ENCODE data around the gene NDST3.
"Not testable (repeated sequence)": the region's sequence is repeated elsewhere in the genome, so short reads cannot be mapped to it uniquely, and the experiment has no call there.

Gene NDST3

DNA sequence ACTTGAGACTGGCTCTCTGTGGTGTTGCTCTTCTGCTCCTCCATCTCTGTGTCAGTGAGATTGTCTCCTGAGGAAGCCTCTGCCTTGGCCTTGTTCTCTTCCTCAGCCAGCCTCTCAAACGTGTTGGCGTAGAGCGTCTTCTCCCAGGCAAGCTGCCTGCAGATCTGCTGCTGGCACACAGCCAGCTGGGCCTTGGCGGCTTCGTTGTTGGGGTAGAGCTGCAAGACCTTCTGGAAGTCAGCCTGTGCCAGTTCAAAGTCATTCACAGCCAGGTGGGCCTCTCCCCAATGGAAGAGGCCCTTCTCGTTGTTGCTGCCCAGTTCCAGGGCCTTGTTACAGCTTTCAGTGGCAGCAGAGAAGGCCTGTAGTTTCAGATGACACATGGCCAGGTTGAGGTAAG lies 159.1 kb downstream of the NDST3 start:
- DNase-seq: no peak

GRCh38 chr4:118206627-118207026 lies 172.3 kb downstream of the NDST3 start:
- no peak for DNase-seq

- no peak for DNase-seq
Observed at GRCh38 chr4:118213101-118213500, 178.8 kb downstream of the NDST3 start.

DNA sequence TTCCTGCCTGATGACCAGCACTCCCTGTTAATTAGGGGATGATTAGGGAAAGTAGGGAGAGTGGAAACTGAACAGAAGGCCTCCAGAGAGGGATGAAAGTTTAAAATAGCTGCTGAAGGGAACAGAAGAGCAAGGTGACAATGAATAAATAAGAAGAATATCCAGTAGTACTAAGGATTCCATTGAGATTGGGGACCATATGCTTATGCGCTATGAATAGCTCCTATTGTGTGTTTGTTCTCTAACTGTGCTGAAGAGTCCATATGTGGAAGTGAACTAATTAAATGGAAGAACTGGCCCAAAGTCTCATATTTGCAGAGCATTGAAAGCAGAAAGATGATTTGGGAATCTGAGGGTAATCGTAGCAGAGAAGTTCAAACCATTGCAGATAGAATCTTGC lies 181.5 kb downstream of the NDST3 start:
- no peak for DNase-seq

GRCh38 chr4:118221227-118221800 lies 187.0 kb downstream of the NDST3 start:
- DNase-seq: no peak

DNA sequence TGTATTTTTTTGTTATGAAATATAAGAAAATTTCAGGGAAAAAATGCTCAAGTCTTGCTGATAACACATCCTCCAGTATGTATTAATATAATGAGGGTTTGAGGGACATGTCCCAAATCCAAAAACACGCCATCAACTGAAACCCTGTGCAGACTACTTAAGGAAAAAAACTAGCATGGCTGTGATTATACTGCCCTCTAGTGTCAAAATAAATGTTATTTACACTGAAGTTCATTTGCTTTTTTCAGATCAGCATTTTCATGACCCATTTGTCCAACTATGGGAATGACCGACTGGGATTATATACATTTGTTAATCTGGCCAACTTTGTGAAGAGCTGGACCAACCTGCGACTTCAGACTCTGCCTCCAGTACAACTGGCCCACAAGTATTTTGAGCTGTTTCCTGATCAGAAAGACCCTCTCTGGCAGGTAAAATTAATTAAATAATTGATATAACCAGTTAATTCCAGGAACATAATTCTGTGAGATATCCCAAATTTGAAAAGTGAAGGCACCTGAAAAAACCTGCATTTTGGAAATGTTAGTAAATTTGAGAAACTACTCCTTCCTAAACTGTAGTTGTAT lies 190.1 kb downstream of the NDST3 start:
- peak; percentile 0 for DNase-seq

DNA sequence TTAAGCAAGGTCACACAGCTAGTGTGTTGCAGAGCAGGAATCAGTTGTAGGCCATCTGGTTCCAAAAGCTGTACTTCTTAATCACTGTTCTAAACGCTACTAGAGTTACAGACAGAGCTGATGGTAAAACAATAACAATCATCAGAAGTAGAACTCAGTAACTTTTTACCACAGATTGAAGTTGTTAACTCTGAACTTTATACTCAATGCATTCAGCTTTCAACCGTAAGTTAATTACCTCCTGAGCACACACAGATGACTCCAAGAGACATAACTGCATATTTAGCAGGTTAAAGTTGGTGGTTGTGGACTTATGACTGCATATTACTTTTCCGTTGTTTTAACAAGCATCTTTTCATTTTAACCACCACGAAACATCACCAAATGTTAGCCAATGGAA lies 191.2 kb downstream of the NDST3 start:
- DNase-seq: no peak

DNA sequence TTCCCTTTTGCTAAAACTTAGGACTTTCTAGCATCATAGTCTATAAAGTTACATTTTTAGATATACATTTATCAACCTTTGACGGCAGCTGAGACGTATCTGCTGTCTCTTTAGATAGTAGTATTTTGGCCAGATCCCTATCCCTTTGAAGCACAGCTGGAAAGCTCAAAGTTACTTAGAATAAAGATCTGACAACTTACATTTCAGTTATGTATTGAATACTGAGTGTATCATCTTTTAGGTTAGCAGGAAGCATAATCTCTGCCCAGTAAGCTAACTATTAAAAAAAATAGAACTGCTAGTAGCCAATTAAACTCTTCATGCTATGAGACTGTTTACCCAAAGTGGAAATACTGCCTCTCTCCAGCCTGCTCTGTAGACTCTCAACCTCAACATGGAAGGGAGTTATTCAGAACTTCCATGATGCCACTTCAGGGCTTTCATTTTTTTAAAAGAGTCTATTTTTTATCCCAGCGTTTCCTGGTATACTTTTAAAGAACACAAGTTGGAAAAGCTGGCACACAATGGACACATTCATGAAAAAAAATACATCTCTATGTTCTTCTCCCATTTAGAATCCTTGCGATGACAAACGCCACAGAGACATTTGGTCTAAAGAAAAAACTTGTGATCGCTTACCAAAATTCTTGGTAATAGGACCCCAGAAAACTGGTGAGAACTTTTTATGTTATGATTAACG lies 192.2 kb downstream of the NDST3 start:
- no peak for DNase-seq

DNA sequence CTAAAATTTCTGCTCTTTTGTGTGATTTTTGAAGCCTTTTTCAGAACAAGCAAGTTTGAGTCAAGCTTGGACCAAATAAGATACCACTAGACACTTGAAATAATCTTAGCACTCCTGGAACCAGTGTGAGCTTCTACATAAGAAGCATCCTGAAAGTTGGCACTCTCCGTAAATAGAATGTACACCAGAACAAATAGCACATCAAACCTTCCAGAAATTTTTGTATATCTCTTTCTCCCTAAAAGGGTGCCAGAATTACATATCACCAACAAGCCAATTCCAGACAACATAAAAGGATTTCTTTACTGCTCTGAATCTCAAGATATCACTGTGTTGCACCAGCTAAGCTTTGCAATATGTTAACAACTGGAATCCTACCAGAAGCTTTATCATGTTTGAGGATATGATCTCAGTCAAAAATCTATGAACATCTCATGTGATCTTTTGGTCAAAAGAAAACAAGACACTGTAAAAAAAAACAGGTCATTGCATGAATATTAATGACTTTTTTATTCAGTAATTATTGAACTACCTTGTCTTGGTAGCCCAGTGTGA lies 201.4 kb downstream of the NDST3 start:
- DNase-seq: no peak

- no peak for DNase-seq
Observed at GRCh38 chr4:118237531-118237930, 203.2 kb downstream of the NDST3 start.

DNA sequence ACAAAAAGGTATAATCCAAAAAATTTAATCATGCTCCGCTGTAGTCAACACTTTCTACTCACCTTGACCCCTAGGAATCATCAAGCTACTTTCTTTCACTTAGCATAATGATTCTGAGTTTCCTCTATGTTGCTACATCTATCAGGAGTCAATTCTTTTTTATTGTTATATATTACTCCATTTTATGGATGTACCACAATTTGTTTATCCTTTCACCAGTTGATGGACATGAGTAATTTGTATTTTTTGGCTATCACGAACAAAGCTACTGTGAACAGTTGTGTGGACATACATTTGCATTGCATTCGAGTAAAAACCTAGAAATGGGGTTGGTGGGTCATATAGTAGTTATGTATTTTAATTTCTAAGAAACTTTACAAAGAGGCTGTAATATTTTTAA lies 215.6 kb downstream of the NDST3 start:
- no peak for DNase-seq

- no peak for DNase-seq
Observed at GRCh38 chr4:118254368-118254767, 220.1 kb downstream of the NDST3 start.

DNA sequence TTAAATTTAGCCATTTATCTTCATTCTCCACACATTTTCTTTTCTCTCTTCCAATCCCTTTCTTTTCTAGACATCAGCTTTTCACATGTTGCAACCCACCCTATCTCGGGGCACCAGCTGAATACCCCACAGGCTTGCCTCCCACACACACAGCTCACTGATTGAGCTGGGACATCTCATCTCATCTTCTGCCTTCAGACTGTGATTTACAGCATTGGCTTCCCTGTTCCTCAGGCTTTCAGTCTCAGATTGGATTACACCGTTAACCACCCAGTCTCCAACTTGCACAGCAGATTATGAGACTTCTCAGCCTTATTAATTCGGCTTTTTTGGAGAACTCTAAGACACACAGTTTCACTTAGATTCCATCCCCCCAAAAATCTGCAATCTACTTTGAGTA lies 224.8 kb downstream of the NDST3 start:
- no peak for DNase-seq

DNA sequence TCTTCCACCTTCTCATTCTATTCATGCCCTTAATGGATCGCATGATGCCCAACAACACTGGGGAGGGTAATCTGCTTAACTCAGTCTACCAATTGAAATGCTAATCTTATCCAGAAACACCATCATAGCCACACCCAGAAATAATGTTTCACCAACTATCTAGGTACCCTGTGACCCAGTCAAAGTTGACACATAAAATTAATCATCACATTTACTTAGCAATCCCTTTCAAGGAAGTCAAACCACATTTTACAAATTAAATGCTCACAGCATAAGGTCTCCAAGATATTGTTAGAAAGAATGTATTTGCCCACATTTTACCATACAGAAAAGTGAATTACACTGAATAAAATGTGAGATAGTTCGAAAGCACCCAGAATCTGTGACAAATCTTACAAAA lies 226.0 kb downstream of the NDST3 start:
- DNase-seq: no peak

DNA sequence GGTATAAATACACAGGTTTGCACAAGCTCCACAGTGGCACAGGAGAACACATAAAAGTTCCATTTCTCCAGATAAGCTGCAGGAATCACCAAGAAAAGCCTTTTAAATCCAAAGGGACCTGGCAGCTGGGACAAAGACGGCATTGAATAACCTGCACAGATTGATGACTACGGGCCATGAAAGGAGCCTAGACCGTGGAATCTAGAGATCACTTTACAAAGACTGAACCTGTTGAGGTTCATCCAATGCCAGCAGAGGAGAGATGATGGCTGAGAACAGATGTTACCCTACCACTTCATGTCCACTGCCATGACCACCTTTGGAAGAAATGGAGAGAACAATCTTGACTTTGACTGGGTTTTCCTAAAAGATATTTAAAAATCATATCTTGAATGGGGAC lies 229.8 kb downstream of the NDST3 start:
- DNase-seq: no peak

DNA sequence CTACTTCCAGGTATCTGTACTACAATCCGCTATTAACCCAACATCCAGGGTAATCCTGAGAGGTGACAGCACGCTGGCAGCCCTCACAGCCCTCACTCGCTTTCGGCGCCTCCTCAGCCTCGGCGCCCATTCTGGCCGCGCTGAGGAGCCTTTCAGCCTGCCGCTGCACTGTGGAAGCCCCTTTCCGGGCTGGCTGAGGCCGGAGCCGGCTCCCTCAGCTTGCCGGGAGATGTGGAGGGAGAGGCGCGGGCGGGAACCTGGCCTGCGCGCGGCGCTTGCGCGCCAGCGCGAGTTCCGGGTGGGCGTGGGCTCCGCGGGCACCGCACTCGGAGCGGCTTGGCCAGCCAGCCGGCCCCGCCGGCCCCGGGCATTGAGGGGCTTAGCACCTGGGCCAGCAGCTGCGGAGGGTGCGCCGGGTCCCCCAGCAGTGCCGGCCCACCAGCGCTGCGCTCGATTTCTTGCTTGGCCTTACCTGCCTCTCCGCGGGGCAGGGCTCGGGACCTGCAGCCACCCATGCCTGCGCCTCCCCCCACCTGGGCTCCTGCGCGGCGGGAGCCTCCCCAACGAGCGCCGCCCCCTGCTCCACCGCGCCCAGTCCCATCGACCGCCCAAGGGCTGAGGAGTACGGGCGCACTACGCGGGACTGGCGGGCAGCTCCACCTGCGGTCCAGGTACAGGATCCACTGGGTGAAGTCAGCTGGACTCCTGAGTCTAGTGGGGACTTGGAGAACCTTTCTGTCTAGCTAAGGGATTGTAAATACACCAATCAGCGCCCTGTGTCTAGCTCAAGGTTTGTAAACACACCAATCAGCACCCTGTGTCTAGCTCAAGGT lies 231.2 kb downstream of the NDST3 start:
- no peak for DNase-seq

- DNase-seq: not testable (repeated sequence)
Observed at GRCh38 chr4:118266145-118266496, 231.8 kb downstream of the NDST3 start.

- DNase-seq: no peak
Observed at GRCh38 chr4:118268780-118269179, 234.5 kb downstream of the NDST3 start.

- peak; percentile 12 for DNase-seq
Observed at GRCh38 chr4:118270492-118270891, 236.2 kb downstream of the NDST3 start.

- DNase-seq: no peak
Observed at GRCh38 chr4:118271788-118272187, 237.5 kb downstream of the NDST3 start.

- no peak for DNase-seq
Observed at GRCh38 chr4:118273642-118274041, 239.4 kb downstream of the NDST3 start.

GRCh38 chr4:118276580-118276979 lies 242.3 kb downstream of the NDST3 start:
- DNase-seq: no peak

DNA sequence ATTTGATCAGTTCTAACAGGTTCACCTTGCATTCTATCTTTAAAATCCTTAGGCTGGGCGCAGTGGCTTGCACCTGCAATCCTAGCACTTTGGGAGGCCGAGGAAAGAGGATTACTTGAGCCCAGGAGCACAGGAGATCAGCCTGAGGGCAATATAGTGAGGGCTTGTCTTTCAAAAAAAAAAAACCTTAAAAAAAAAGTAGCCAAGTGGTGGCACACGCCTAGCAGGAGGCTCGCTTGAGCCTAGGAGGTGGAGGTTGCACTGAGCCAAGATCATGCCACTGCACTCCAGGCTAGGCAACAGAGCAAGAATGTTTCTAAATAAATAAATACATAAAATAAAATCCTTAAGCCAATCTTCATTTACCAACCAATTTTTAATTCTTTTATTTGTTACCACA lies 243.0 kb downstream of the NDST3 start:
- no peak for DNase-seq
